Natural killer cell (primary cell): ENCODE results near the gene IL36G. TPM values are rescaled to one million over a fixed set of nuclear protein-coding genes. Genes with fewer than 3 reads are reported as not detected.

Source experiments
- ATAC-seq, 3 donors: fragments of 150-1000 bp in 2 of 3; fragments of 200-7000 bp in 1 of 3; cut with Tn5 transposase; 1 replicate in 1 of 3; 2 replicates in 2 of 3; pipeline ENCODE4 v1.10.0; 2021; ENCODE audit warnings: mild to moderate bottlenecking in 2 of 3, moderate library complexity in 2 of 3
- DNase-seq, 2 donors: peaks; one replicate each; pipeline versions ENCODE4 v3.0.0 to v3.0.0-alpha.2; 2013 to 2021; ENCODE audit warnings: mixed read lengths in 1 of 2
- H3K27ac ChIP-seq: one replicate; pipeline ENCODE4 v1.5.1; 2013; ENCODE audit warnings: mild to moderate bottlenecking, low read length
- H3K27me3 ChIP-seq: one replicate; pipeline ENCODE4 v1.6.1; 2013; ENCODE audit warnings: low read length; ENCODE audit not compliant: control insufficient read depth, insufficient read depth
- H3K36me3 ChIP-seq: one replicate; pipeline ENCODE4 v1.6.1; 2013; ENCODE audit warnings: low read length; ENCODE audit not compliant: control insufficient read depth, insufficient read depth
- H3K4me1 ChIP-seq: one replicate; pipeline ENCODE4 v1.6.1; 2013; ENCODE audit warnings: low read length; ENCODE audit not compliant: control insufficient read depth, insufficient read depth
- H3K4me3 ChIP-seq: one replicate; pipeline ENCODE4 v1.5.1; 2013; ENCODE audit warnings: low read length
- H3K9me3 ChIP-seq: one replicate; pipeline ENCODE4 v1.6.1; 2013; ENCODE audit warnings: low read length; ENCODE audit not compliant: control insufficient read depth, insufficient read depth
- H3K27ac Mint-ChIP-seq, 2 donors: one replicate each; pipeline ENCODE4 v1.8.0; 2022; ENCODE audit warnings: mild to moderate bottlenecking in 2 of 2, mixed read lengths in 2 of 2, moderate library complexity in 1 of 2
- H3K27me3 Mint-ChIP-seq, 2 donors: one replicate each; pipeline ENCODE4 v1.8.0; 2022; ENCODE audit warnings: low read depth in 2 of 2, mixed read lengths in 2 of 2
- H3K36me3 Mint-ChIP-seq: one replicate; pipeline ENCODE4 v1.8.0; 2022; ENCODE audit warnings: mixed read lengths
- H3K4me1 Mint-ChIP-seq, 2 donors: one replicate each; pipeline ENCODE4 v1.8.0; 2022; ENCODE audit warnings: mixed read lengths in 2 of 2
- H3K4me3 Mint-ChIP-seq: one replicate; pipeline ENCODE4 v1.8.0; 2022; ENCODE audit warnings: mild to moderate bottlenecking, moderate library complexity, mixed read lengths
- H3K9me3 Mint-ChIP-seq, 2 donors: one replicate each; pipeline ENCODE4 v1.8.0; 2022; ENCODE audit warnings: mixed read lengths in 2 of 2
- CTCF ChIP-seq: fragments of 200-600 bp; IDR thresholded peaks from one replicate; pipeline ENCODE4 v1.8.0; 2022; ENCODE audit warnings: antibody characterized with exemption
- WGBS: methylation state at CpG from one replicate; pipeline ENCODE4 v1.1.7; 2013; ENCODE audit warnings: missing lambda C conversion rate; ENCODE audit not compliant: insufficient coverage; 5-methylcytosine and 5-hydroxymethylcytosine counted together
- intact Hi-C: fragments of 100-400 bp; cut with micrococcal nuclease; formaldehyde crosslinking; loops from one replicate; pipeline ENCODE4 v1.14.2; 2022
- total RNA-seq, 4 donors: library from RNA; stranded (reverse); fragments of 120-200 nt in 1 of 4; gene quantifications; one replicate each; pipeline versions ENCODE4 v1.2.3 to v1.2.4, GENCODE V29; 2013 to 2022

Gene IL36G
- total RNA-seq, 3 donors from 2014 or later (not counting 1 experiment from before 2014, with no cell fraction given), result not detected

- Mint-ChIP-seq H3K9me3 (peaks cover 0 to 11% of the 10 kb centered on the region in 2 donors), H3K36me3 (peaks cover 23% of the 10 kb centered on the region), H3K27ac (no peak overlapping the region), H3K4me3 (no peak overlapping the region), H3K27me3 (peaks cover 6 to 34% of the 10 kb centered on the region in 2 donors), H3K4me1 (no peaks in the 10 kb centered on the region)
- 89% methylated on average over 2 of the region's 2 CpGs for WGBS
- H3K4me1 ChIP-seq, result no peaks in the 10 kb centered on the region
- TF ChIP-seq CTCF, result no peak
- peaks cover 3% of the 10 kb centered on the region for H3K9me3 ChIP-seq
- no peak overlapping the region for H3K27ac ChIP-seq
- H3K36me3 ChIP-seq, result no peaks in the 10 kb centered on the region
- ATAC-seq (no peak), DNase-seq (no peak)
- H3K27me3 ChIP-seq, result no peaks in the 10 kb centered on the region
- H3K4me3 ChIP-seq, result no peak overlapping the region
- intact Hi-C loops, result no loop called here
These were observed 24.9 kb downstream of the IL36G start for GRCh38 chr2:113002677-113003076.

GRCh38 chr2:113005030-113005509 is 27.3 kb downstream of the IL36G start, which contains the start of gene IL36A:
Gene IL36A (plus strand): TSS chr2:113005459. CDS start chr2:113005872, 413 bp downstream.
- H3K27ac ChIP-seq, result no peak within 1 kb of the TSS
- Mint-ChIP-seq H3K9me3 (peaks cover 0 to 6% of the 10 kb centered on the region in 2 donors), H3K36me3 (peaks cover 15% of the 10 kb centered on the region), H3K4me3 (no peak within 1 kb of the TSS), H3K4me1 (no peaks in the 10 kb centered on the region), H3K27ac (no peak within 1 kb of the TSS), H3K27me3 (peaks cover 7 to 26% of the 10 kb centered on the region in 2 donors)
- no peaks in the 10 kb centered on the region for H3K27me3 ChIP-seq
- DNase-seq (no peak), ATAC-seq (peak in 1 of 3 donors; percentile 27)
- H3K4me3 ChIP-seq, result no peak within 1 kb of the TSS
- no peaks in the 10 kb centered on the region for H3K9me3 ChIP-seq
- TF ChIP-seq CTCF, result no peak
- 94% methylated on average over 3 of the region's 3 CpGs for WGBS
- intact Hi-C loops, result no loop called here
- H3K36me3 ChIP-seq, result no peaks in the 10 kb centered on the region
- H3K4me1 ChIP-seq, result no peaks in the 10 kb centered on the region

GRCh38 chr2:113007250-113007649 is 29.4 kb downstream of the IL36G start:
- no CpG with 5 or more reads among the region's 1 CpG for WGBS
- Histone ChIP-seq H3K4me3 (no peak overlapping the region), H3K27me3 (peaks cover 3% of the 10 kb centered on the region), H3K4me1 (no peaks in the 10 kb centered on the region), H3K36me3 (no peaks in the 10 kb centered on the region), H3K27ac (no peak overlapping the region), H3K9me3 (no peaks in the 10 kb centered on the region)
- Mint-ChIP-seq H3K27me3 (peaks cover 6 to 19% of the 10 kb centered on the region in 2 donors), H3K27ac (no peak overlapping the region), H3K4me3 (no peak overlapping the region), H3K4me1 (no peaks in the 10 kb centered on the region), H3K36me3 (no peaks in the 10 kb centered on the region), H3K9me3 (no peaks in the 10 kb centered on the region)
- TF ChIP-seq CTCF, result no peak
- no peak for ATAC-seq
- intact Hi-C loops, result no loop called here
- no peak for DNase-seq

- no peak for TF ChIP-seq CTCF
These were observed 31.8 kb downstream of the IL36G start for GRCh38 chr2:113009622-113010021.

More at GRCh38 chr2:113009622-113010021, 31.8 kb downstream of the IL36G start:
- intact Hi-C loops, result no loop called here
- no peak overlapping the region for H3K27ac ChIP-seq
- H3K9me3 Mint-ChIP-seq, result no peaks in the 10 kb centered on the region
- no peaks in the 10 kb centered on the region for H3K9me3 ChIP-seq
- peaks cover 10 to 20% of the 10 kb centered on the region in 2 donors for H3K27me3 Mint-ChIP-seq
- H3K36me3 Mint-ChIP-seq, result no peaks in the 10 kb centered on the region
- no peak for ATAC-seq
- WGBS, result 100% methylated on average over 1 of the region's 1 CpG
- H3K36me3 ChIP-seq, result no peaks in the 10 kb centered on the region
- H3K27me3 ChIP-seq, result peaks cover 3% of the 10 kb centered on the region
- no peaks in the 10 kb centered on the region for H3K4me1 Mint-ChIP-seq
- no peak overlapping the region for H3K27ac Mint-ChIP-seq
- H3K4me3 ChIP-seq, result no peak overlapping the region
- no peak overlapping the region for H3K4me3 Mint-ChIP-seq
- no peaks in the 10 kb centered on the region for H3K4me1 ChIP-seq
- DNase-seq, result peak in 1 of 2 donors; percentile 15
